IMR-90 (cell line): ENCODE measurements around the gene CCK. TPM values are rescaled to one million over a fixed set of nuclear protein-coding genes. Genes with fewer than 3 reads are reported as not detected.

Experiments used
- ATAC-seq: fragments of 200-7000 bp; cut with Tn5 transposase; 2 replicates; pipeline ENCODE4 v1.9.1; 2020; ENCODE audit warnings: low read depth, mild to moderate bottlenecking, moderate library complexity
- BruUV-seq: library from RNA; stranded (reverse); fragments of 400-500 nt; replicated peaks from 2 replicates; lab custom pipeline; 2021; lab: Mats Ljungman, UMichigan
- CTCF ChIA-PET: fragments of 300-600 bp; formaldehyde crosslinking; extraction: SDS; loops from one replicate; lab custom pipeline; 2021; ENCODE audit warnings: antibody characterized with exemption; lab: Yijun Ruan, JAX
- POLR2A ChIA-PET: fragments of 300-600 bp; sonication (Branson Sonifier 250); formaldehyde crosslinking; loops from one replicate; lab custom pipeline; 2022; ENCODE audit warnings: antibody characterized with exemption; ENCODE audit not compliant: unreplicated experiment; lab: Charles Lee
- DNase-seq: peaks from one replicate; pipeline ENCODE4 v3.0.0; 2013
- H2AFZ ChIP-seq: replicated peaks from 2 replicates; pipeline ENCODE3; 2013; ENCODE audit warnings: low read length, mild to moderate bottlenecking; ENCODE audit not compliant: poor library complexity
- H2AK5ac ChIP-seq: 2 replicates; pipeline ENCODE4 v1.6.1; 2013; ENCODE audit warnings: low read depth, low read length, inconsistent platforms
- H2AK9ac ChIP-seq: replicated peaks from 2 replicates; pipeline ENCODE3; 2013; ENCODE audit warnings: mild to moderate bottlenecking, low read depth, low read length, moderate library complexity; ENCODE audit not compliant: poor library complexity
- H2BK120ac ChIP-seq: 2 replicates; pipeline ENCODE4 v1.6.1; 2013; ENCODE audit warnings: low read depth, low read length, inconsistent platforms
- H2BK15ac ChIP-seq: 3 replicates; pipeline ENCODE4 v1.6.1; 2013; ENCODE audit warnings: low read depth, low read length, inconsistent platforms
- H2BK20ac ChIP-seq: 2 replicates; pipeline ENCODE4 v1.6.1; 2013; ENCODE audit warnings: low read depth, mild to moderate bottlenecking, inconsistent platforms, low read length, moderate library complexity
- H2BK5ac ChIP-seq: 2 replicates; pipeline ENCODE4 v1.6.1; 2013; ENCODE audit warnings: mild to moderate bottlenecking, low read depth, low read length, inconsistent platforms; ENCODE audit not compliant: poor library complexity, severe bottlenecking
- H3K14ac ChIP-seq: replicated peaks from 2 replicates; pipeline ENCODE4 v1.6.1; 2013; ENCODE audit warnings: low read depth, low read length, inconsistent platforms
- H3K18ac ChIP-seq: 2 replicates; pipeline ENCODE4 v1.6.1; 2013; ENCODE audit warnings: low read depth, low read length, control low read depth
- H3K23ac ChIP-seq: 2 replicates; pipeline ENCODE4 v1.6.1; 2013; ENCODE audit warnings: low read depth, low read length, inconsistent platforms
- H3K27ac ChIP-seq: 2 replicates; pipeline ENCODE4 v1.5.1; 2013; ENCODE audit warnings: mild to moderate bottlenecking, control low read depth, low read length; ENCODE audit not compliant: insufficient read depth
- H3K27me3 ChIP-seq: 2 replicates; pipeline ENCODE4 v1.6.1; 2013; ENCODE audit warnings: low read length; ENCODE audit not compliant: control insufficient read depth, insufficient read depth
- H3K36me3 ChIP-seq: 2 replicates; pipeline ENCODE4 v1.6.1; 2013; ENCODE audit warnings: low read length, mixed read lengths; ENCODE audit not compliant: control insufficient read depth, insufficient read depth
- H3K4ac ChIP-seq: 2 replicates; pipeline ENCODE4 v1.6.1; 2013; ENCODE audit warnings: low read depth, low read length, inconsistent platforms
- H3K4me1 ChIP-seq: 2 replicates; pipeline ENCODE4 v1.6.1; 2013; ENCODE audit warnings: low read length, mixed read lengths; ENCODE audit not compliant: control insufficient read depth, insufficient read depth
- H3K4me2 ChIP-seq: 2 replicates; pipeline ENCODE4 v1.6.1; 2013; ENCODE audit warnings: low read depth, mild to moderate bottlenecking, control low read depth, low read length, moderate library complexity
- H3K4me3 ChIP-seq: 2 replicates; pipeline ENCODE4 v1.5.1; 2013; ENCODE audit warnings: low read depth, mild to moderate bottlenecking, control low read depth, low read length, moderate library complexity; ENCODE audit not compliant: insufficient read depth
- H3K56ac ChIP-seq: 2 replicates; pipeline ENCODE4 v1.6.1; 2013; ENCODE audit warnings: low read length, inconsistent platforms; ENCODE audit not compliant: insufficient read depth; ENCODE audit errors: extremely low read depth
- H3K79me1 ChIP-seq, 2 experiments: 2 replicates each; pipeline ENCODE4 v1.6.1; 2013; ENCODE audit warnings: low read length in 2 of 2, inconsistent platforms in 1 of 2, low read depth in 1 of 2
- H3K9ac ChIP-seq: 2 replicates; pipeline ENCODE4 v1.6.1; 2013; ENCODE audit warnings: low read depth, low read length, control low read depth
- H3K9me1 ChIP-seq: 2 replicates; pipeline ENCODE4 v1.6.1; 2013; ENCODE audit warnings: low read length, inconsistent platforms; ENCODE audit not compliant: insufficient read depth
- H3K9me3 ChIP-seq: 2 replicates; pipeline ENCODE4 v1.6.1; 2013; ENCODE audit warnings: low read length; ENCODE audit not compliant: control insufficient read depth, insufficient read depth
- H4K20me1 ChIP-seq: 2 replicates; pipeline ENCODE4 v1.6.1; 2013; ENCODE audit warnings: low read length, inconsistent platforms; ENCODE audit not compliant: insufficient read depth
- H4K5ac ChIP-seq: 2 replicates; pipeline ENCODE4 v1.6.1; 2013; ENCODE audit warnings: mild to moderate bottlenecking, low read depth, low read length, control low read depth
- H4K8ac ChIP-seq, 2 experiments: 2 replicates each; pipeline ENCODE4 v1.6.1; 2013; ENCODE audit warnings: low read depth in 2 of 2, low read length in 2 of 2, control low read depth in 1 of 2, inconsistent platforms in 1 of 2
- H4K91ac ChIP-seq: 2 replicates; pipeline ENCODE4 v1.6.1; 2013; ENCODE audit warnings: low read depth, low read length, inconsistent platforms; ENCODE audit not compliant: insufficient read depth
- CEBPB ChIP-seq: IDR thresholded peaks from 2 replicates; pipeline ENCODE4 v1.6.1; 2012; ENCODE audit warnings: low read depth, low read length, improper control_type of control experiment
- CHD1 ChIP-seq: IDR thresholded peaks from 2 replicates; pipeline ENCODE4 v1.6.1; 2012; ENCODE audit warnings: low read depth, low read length, improper control_type of control experiment
- MAZ ChIP-seq: IDR thresholded peaks from 2 replicates; pipeline ENCODE4 v1.6.1; 2012; ENCODE audit warnings: low read depth, mild to moderate bottlenecking, low read length, improper control_type of control experiment, moderate library complexity, borderline replicate concordance
- WGBS, 2 experiments: methylation state at CpG; one replicate each; pipeline versions ENCODE4 v1.1.5 to v1.1.7; 2013; ENCODE audit warnings: missing lambda C conversion rate in 2 of 2; ENCODE audit not compliant: insufficient read length in 1 of 2; ENCODE audit errors: extremely low coverage in 2 of 2; 5-methylcytosine and 5-hydroxymethylcytosine counted together
- dilution Hi-C: fragments of 300-500 bp; cut with HindIII; formaldehyde crosslinking; loops from one replicate; pipeline ENCODE4 v1.14.3; 2018; ENCODE audit warnings: low sequenced_read_pairs; ENCODE audit not compliant: unreplicated experiment
- in situ Hi-C: fragments of 300-500 bp; cut with MboI; formaldehyde crosslinking; loops from 3 replicates; pipeline ENCODE4 v1.14.3; 2019; ENCODE audit warnings: low sequenced_read_pairs, inconsistent platforms, mixed read lengths
- intact Hi-C: fragments of 100-400 bp; cut with micrococcal nuclease; formaldehyde crosslinking; loops from 2 replicates; pipeline ENCODE4 v1.10.0; 2022
- polyA plus RNA-seq, 3 experiments: library from polyadenylated mRNA; depleted of rRNA; stranded (reverse); fragments of >200 nt; gene quantifications; 2 replicates each; pipeline ENCODE4 v1.2.3, GENCODE V29; 2012; ENCODE audit warnings: low replicate concordance in 1 of 3
- total RNA-seq: library from RNA; depleted of rRNA; stranded (reverse); fragments of >200 nt; gene quantifications from 2 replicates; pipeline ENCODE4 v1.2.3, GENCODE V29; 2012

The CCK gene
- total and polyA plus RNA-seq, 2 of the 4 experiments (the other 2 are of a cell fraction), result 0.43 TPM; not detected in 1

DNA sequence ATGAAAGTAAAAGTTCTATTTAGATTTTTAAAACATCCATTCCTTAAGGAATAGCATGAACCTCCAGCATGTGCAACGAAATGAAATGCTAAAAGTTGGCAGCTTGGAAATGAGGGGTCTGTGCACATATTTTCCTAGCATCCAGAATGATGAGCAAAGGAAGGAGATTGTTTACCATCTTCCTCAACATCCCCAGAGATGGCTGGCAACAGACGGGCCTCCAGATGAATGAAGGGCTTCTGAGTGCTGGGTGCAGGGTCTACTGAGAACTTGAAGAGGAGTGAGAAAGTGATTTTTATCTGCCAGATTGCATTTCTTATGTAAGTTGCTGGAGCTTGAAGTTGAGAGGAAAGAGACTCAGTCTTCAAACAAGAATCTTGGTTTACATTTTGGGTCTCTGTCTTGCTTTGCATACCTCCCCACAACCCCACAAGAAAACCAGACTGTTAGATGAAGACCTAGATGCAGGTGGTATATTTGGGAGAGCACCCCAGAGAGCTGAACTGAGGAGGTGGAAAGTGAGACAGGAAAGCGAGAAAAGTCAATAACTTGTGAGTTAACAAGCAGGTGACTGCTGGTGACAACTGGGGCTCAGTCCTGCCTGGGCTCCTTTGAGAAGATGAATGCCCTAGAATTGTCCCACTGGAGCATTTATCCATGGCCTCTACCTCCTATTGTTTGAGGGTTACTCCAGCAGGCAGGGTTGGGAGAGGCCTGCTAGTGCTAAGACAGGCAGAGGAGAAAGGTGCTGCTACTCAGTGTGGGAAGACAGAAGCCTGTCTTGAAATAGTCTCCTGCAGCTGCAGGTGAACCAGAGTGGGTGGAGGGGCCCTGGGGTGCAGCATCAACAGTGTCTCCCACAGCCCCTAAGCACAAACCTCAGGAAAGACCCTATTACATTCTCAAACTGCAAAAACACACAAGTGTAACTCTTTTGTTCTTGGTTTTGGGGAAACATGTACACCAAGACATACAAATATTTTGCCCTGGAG, 10.5 kb upstream of the CCK start (continued):
- no peak for TF ChIP-seq MAZ
- no peak for TF ChIP-seq CHD1

DNA sequence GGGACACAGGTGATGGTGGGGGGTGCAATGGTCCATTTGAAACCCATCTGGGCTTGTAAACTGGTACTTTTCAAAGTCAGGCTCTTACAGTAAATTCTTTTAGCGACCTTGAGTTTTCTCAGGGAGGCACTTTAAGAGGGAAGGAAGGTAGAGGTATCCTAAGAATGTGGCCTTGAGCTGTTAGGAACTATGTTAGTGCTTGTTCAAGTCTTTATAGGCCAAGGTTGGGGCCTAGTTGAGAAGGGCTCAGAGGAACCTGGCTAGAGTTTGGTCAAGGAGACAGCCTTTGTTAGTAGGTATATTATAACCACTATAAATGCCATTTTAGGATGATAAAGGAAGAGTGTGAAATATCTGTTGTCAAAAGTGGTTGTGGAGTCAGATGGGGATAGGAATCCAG, 9.2 kb upstream of the CCK start:
- in situ Hi-C loops (no loop called here), dilution Hi-C loops (no loop called here), intact Hi-C loops (no loop called here)
- POLR2A ChIA-PET, result no interaction called here
- no peaks in the 10 kb centered on the region for H3K9me3 ChIP-seq
- H3K4me3 ChIP-seq, result no peak overlapping the region
- CTCF ChIA-PET, result no interaction called here
- no peaks in the 10 kb centered on the region for H3K79me1 ChIP-seq
- no peak overlapping the region for H3K56ac ChIP-seq
- no peak overlapping the region for H3K14ac ChIP-seq
- H2AK9ac ChIP-seq, result no peak overlapping the region
- no peak overlapping the region for H2BK5ac ChIP-seq
- no peak overlapping the region for H3K27ac ChIP-seq
- H2BK120ac ChIP-seq, result no peak overlapping the region
- H4K5ac ChIP-seq, result no peak overlapping the region
- TF ChIP-seq MAZ (no peak), CEBPB (no peak)
- BruUV-seq, result no TSS peak
- H3K36me3 ChIP-seq, result no peaks in the 10 kb centered on the region
- no peak overlapping the region for H3K18ac ChIP-seq
- H3K4me1 ChIP-seq, result no peaks in the 10 kb centered on the region
- H3K9ac ChIP-seq, result no peak overlapping the region
- no peak overlapping the region for H2BK20ac ChIP-seq
- no peak overlapping the region for H2AFZ ChIP-seq
- 0% methylated on average over 1 of the region's 1 CpG; no CpG with 5 or more reads in 1 of the 2 experiments for WGBS, 2 experiments
- H3K9me1 ChIP-seq, result no peaks in the 10 kb centered on the region
- H4K8ac ChIP-seq, result no peak overlapping the region
- no peak overlapping the region for H2AK5ac ChIP-seq
- no peak overlapping the region for H3K4me2 ChIP-seq
- H3K23ac ChIP-seq, result no peak overlapping the region
- no peak overlapping the region for H3K4ac ChIP-seq
- no peak overlapping the region for H2BK15ac ChIP-seq
- H3K27me3 ChIP-seq, result peaks cover 5% of the 10 kb centered on the region; the same call in 1 of the 2 replicates
- H4K91ac ChIP-seq, result no peak overlapping the region
- DNase-seq (no peak), ATAC-seq (no peak)
- no peaks in the 10 kb centered on the region for H4K20me1 ChIP-seq
